ENCODE measurements around the gene KDM1B.

KDM1B gene, protein sequence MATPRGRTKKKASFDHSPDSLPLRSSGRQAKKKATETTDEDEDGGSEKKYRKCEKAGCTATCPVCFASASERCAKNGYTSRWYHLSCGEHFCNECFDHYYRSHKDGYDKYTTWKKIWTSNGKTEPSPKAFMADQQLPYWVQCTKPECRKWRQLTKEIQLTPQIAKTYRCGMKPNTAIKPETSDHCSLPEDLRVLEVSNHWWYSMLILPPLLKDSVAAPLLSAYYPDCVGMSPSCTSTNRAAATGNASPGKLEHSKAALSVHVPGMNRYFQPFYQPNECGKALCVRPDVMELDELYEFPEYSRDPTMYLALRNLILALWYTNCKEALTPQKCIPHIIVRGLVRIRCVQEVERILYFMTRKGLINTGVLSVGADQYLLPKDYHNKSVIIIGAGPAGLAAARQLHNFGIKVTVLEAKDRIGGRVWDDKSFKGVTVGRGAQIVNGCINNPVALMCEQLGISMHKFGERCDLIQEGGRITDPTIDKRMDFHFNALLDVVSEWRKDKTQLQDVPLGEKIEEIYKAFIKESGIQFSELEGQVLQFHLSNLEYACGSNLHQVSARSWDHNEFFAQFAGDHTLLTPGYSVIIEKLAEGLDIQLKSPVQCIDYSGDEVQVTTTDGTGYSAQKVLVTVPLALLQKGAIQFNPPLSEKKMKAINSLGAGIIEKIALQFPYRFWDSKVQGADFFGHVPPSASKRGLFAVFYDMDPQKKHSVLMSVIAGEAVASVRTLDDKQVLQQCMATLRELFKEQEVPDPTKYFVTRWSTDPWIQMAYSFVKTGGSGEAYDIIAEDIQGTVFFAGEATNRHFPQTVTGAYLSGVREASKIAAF

DNA sequence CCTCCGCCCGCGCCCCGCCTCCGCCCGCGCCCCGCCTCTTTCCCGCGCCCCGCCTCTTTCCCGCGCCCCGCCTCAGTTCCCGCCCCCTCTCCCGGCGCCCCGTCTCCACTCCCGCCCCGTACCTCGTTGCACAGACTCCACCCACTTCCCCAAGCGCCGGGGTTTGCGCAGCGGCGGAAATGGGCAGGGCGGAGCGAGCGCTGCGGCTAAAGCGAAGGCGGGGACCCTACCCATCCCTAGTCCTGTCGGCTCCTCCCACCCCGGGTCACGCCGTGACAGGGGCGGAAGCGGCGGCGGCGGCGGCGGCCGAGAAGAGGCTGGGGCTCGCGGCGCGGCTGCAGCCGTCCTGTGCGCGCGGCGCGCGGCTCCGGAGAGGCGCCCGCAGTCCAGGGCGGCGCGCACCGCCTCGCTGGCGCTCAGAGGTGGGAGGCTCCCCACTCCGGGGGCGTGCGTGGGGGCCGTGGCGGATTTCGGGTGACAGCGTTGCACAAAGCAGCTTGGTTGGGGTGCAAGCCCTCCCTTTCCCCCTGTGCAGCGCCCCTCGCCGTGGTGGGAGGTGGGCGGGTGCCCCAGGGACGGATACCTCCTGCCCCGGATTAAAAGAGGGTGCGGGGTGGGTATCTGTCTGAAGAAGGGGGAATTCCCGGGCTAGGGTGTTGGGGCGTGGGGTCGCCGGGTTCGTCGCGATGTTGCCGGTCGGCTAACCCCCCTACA is at the start of gene KDM1B:
KDM1B (plus strand) TSS at position 273 of the 714 bp plus-strand sequence. CDS start 4,474 bp downstream, outside the sequence.
- peak; percentile 87 for DNase-seq

DNA sequence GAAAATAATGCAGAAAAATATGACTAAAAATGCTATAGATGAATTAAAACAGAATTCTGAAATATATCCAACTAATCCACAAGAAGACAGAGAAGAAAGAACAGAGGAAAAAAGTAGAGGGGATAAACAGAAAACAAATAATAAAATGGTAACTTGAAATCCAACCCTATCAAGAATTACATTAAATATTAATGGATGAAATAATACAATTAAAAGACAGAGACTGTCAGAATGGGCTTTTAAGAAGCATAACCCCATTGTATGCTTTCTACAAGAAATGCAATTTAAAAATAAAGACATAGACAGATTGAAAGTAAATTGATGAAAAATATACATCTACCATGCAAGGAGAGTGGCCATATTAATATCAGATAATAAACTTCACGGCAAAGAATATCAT is 48.2 kb upstream of the KDM1B start:
- DNase-seq, result no peak

DNA sequence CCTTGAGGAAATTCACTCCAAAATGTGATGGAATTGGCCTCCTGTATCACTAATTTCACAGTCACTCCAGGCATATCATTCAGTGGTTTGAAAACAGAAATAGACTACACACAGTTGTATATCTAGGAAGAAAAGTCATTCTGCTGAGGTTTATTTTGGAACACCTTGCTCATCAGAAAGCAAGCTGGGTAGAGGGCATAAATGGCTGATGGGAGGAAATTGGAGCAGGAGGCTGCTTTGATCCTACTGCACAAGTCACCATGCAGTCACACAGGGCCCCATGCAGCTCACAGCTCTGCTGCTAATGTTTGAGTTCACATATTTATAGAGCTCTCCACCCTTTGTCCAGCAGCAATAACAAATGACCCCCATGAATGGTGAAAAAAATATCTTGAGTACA is 45.1 kb upstream of the KDM1B start:
- no peak for DNase-seq

DNA sequence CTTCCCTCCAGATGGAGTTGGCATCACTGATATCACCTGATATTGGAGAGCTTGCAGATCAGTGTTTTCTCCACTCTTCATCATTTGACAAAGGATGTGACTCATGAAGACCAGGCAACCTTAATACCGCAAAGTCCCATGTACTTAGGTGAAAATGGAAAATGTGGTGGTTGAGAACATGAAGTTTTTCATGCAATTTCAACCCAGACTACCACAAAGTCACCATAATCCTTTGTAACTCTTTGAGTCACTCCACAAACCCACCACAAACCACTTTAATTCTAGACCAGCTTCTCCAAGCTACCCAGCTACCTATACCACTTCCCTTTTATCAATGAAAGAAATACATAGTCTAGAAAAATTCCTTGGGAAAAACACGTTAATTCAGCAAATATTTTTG is 39.9 kb upstream of the KDM1B start:
- DNase-seq, result no peak

DNA sequence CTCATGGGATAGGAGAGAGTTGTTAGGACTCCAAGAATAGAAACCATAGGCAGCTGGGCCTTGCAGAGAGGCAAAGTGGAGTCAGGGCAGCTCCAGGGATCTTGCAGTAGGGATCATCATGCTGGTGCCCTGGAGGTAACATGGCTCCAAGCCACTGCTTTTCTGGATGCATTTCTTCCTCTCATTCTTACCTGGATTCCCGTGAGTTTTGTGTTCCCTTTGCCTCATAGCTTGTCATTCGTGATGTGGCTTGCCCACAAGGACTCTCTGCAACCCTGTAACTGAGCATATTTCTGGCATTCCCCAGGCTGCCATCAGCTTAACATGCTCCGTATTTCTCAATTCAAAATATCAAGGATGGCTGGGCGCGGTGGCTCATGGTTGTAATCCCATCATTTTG is 38.1 kb upstream of the KDM1B start:
- DNase-seq, result no peak

DNA sequence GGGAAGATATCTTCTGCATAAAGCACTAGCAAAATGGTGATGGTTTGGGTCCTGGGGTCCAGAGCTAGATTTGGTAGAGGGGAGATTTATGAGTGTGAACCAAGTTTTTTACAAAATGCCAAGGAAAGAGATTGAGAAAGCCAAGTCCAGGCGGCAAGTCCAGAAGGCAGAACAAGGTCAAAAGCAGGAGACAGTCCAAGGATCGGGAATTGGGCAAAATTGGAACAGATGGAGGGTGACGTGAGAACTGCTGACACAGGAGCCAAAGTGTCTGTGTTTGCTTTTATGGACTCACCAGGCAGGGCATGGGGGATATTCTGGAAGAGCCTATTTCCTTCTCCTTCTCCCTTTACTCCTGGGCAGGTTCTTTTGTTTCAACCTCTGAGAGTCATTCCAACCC is 36.9 kb upstream of the KDM1B start:
- DNase-seq, result peak; percentile 76

DNA sequence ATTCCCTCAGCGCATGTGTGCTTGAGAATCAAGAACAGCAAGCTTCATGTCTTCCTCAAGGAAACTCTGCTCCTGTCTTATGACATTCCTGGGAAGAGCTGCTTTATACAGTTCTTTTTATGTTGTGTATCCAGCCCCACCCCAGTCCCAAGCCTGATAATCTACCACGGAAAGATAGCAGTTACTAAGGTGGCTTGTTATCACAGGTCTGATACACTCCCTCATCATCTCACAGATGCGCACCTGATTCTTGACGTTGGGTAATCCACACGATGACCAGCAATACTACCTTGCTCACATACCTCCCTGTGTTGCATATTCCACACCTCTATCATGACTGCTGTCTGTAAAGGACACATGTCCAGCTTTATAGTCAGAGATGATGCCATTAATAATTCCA is 36.0 kb upstream of the KDM1B start:
- DNase-seq, result no peak

DNA sequence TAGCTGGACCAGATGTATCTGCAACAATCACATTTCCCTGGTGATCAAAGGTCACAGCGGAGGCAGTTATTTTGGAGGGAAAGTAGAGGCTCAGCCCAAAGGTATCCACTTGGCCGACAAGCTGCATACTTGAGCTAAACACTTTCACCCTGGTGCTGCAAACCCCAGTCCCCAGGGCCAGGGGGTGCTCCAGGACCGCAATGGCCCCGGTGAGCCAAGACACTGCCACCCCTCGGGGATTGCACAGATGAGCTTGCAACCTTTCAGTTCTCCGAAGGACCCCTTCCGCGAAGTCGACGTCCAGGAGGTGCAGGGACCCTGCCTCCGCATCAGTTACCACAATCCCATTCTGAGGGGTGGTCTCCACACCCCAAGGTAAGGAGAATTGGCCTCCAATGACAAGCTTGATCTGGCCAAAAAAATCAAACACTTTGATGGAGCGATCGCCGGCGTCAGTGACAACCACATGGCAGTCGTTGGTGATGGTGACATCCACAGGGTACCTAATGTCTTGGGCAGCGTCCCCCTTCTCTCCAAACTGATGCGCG is 33.6 kb upstream of the KDM1B start:
- no peak for DNase-seq

DNA sequence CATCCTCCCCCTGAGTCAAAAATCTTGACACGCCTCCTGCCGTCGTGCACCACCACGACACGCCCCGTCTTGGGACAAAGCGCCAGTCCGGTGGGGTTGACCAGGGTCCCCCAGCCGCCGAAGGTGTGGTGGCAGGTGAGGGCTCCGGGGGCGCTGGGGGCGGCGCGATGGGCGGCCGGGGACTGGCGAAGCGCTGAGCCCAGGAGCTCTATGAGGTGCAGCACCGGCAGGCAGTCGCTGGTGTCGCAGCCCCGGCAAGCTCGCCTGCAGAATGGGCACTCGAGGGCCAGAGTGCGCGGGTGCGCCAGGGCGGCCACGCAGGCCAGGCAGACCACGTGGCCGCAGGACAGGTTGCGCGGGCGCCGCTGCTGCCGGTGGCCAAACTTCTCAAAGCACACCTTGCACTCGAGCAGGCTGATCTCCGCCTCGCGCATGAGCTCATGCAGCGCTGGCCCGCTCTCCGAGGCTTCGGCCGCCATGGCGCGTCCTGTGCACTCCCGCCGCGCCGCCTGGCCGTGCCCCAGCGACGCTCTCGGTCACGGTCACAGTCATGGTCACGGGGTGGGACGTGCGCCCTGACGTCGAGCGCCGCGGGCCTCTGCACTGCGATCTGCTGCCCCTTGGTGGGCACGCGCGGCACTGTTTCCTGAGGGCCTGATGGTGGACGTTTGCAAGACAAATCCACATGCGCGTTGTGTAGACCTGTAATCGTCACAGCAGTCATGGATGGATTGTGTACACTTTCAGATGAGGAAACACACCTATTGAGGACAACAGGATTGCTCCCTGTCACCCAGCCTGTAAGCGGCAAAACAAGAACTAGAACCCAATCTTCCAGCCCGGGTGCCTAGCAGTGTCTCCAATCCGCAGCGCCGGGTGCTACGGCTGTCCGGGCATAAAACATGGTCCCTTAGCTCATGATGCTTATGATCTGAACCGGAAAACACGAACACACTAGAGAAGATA is 32.8 kb upstream of the KDM1B start, which contains the start of gene NHLRC1:
NHLRC1 (minus strand) TSS at position 550 of the 966 bp plus-strand sequence; CDS start at position 479, 71 bp downstream.
- no peak for DNase-seq

DNA sequence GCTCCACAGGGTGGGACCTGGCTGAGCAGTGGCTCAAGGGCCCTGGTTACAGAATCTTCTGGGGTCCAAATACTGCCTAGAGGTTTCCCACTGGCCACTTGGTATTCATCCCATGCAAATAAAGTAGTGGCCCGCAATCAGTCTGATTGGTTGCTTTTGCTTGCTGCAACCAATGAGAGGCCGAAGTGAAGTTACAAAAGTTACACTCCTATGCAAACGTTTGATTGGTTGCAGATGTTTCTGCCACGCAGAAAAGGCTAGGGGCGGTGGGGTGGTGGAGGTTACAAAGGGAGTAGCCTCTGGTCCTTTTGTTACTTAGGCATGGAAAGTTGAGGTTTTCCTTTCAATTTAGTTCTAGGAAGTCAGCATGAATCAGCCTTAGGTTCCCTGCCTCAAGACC is 29.1 kb upstream of the KDM1B start:
- DNase-seq, result no peak

DNA sequence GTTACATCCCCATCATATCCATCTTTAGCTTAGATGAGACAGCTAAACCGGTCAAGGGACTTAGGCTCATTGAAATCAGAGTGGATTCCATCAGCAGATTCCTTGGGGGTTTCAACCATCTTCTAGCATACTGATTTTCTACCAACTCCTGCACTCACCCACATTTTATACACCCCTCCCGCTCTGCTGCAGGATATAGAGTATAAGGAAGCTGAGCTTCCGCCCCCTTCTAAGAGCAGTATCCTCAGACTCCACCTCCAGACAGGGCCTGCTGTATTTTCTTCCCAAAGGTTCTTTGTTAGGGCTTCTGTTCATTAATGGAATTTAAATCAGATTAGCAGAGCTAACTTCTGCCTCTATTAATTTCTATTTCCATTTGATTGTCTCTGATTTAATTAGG is 22.9 kb upstream of the KDM1B start:
- DNase-seq, result no peak

DNA sequence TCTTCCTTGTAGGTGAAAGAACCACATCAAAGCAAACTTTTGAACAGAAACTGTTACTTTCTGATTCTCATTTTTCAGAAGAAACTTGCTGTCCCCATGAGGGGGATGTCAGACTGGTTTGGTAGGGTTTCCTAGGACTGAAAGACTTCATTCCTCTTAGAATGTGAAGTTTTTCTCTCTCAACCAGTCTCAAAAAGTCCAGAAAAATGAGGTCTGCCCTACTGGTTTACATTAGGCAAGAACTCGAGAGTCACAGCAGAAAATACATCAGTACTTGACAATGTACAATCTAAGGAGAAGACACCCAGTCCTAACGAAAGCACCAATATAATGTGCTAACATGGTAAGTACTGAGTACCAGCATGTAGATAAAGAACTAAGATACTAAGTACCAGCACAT is 20.1 kb upstream of the KDM1B start:
- no peak for DNase-seq

DNA sequence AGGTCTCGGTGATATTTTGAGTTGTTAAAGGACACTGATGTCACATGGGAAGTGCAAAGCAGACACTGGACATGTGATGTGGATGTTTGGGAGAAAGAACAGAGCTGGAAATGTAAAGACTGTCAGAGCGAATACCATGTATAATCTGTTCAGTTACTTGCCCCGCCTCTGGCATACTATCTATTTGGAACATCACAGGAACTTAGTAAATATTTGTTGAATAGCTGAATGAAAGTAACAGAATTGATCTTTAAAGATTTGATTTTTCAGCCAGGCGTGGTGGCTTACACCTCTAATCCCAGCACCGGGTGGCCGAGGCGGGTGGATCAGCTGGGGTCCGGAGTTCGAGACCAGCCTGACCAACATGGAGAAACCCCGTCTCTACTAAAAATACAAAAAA is 19.0 kb upstream of the KDM1B start:
- no peak for DNase-seq

DNA sequence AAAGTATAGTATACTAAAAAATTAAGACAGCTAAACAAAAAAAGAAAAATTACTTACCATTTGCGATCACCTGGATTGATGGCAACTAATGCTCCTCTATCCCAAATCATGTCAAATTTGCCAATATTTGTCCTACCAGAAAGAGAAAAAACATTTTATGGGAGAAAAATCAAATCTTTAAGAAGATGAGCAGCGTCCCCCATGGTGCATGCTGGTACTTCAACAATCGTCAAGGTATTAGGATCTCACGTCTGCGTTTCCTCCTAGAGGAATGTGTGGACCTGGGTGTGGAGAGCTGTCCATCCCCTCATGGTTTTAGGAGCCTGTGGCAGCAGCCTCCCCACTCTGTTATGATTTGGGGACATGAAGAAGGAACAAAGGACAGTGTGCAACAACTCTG is 16.3 kb upstream of the KDM1B start:
- no peak for DNase-seq

DNA sequence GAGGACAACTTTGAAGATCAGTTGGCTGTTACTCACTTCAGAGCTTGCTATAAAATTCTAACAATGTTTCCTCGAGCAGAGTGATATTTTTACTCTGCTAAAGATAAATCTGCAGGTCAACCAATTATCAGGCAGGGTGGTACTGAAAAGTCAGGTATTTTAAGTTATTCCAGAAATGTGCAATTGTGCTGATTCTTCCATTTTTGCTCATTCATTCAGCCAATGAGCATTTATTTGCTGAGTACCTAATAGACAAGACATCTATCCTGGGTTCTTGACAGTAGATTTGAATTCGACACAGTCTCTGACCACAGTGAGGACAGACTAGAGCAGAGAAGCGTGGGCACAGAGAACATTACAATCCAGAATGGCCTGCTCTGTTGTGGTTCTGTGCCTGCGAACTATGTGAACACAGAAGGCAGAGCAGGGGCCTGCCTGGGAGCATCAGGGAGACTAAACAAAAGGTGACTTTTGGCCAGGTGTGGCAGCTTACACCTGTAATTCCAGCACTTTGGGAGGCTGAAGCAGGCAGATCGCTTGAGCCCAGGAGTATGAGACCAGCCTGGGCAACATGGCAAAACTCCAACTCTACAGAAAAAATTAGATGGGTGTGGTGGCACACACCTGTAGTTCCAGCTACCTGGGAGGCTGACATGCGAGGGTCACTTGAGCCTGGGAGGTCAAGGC is 15.1 kb upstream of the KDM1B start:
- no peak for DNase-seq

DNA sequence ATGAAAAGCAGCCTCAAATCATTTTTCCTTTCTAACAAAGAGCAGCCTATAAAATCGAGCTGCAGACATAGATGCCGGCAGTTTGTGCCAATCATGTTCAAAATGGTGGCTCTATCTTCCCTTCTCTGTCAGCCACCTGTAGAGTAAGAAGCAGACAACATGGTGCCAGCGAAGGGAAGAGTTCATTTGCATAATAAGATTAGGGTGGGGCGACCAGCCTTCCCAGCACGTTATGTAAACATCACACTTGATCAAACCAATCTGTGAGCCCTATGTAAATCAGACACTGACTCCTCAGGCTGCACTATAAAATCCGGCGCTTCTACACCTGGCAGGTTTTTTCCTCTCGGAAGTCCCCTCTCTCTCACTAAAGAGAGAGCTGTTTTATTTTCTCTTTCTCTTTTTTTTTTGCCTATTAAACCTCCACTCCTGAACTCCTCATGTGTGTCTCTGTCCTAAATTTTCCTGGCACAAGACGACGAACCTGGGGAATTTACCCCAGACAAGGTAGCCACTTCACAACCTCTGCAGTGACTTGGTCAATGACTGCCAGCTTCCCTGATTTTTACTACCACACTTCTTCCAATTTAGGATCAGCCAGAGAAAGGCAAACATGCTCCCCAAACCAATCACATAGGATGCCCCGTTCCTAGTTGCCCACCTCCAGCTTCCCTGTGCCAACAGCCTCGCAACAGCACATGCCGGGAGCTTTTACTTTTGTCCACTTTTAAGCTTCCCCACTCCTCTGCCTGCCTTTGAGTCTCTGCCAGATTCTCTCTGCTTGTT is 13.2 kb upstream of the KDM1B start:
- DNase-seq, result no peak

DNA sequence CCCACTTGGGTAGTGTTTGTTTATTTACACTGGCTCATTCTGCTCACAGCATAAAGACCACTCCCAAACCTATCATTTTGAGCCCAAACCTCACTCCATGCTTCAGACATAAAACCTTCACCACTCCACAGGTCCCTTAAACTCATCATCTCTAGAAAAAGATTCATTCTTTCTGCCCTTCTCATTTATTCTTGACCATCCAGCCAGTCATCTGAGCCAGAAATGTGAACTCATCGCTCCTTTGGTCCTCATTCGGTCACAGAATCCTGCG is 12.7 kb upstream of the KDM1B start:
- no peak for DNase-seq

DNA sequence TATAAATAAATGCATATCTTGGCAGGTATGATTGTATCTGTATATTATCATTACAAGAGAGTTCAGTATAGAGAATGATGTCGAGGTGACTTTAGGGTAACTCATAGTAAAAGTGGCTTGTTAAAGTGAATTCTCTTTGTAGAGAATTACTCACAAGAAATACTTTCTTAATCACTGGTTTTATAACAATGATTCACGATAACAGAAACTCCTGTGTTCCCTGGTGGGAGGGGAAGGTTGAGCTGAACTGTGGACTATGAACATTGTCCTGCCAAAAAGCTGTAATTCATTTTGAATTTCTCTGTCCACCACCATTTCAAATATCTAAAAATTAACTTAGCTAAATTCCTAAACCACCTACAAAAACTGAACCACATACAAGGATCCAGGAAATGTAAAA is 8.1 kb upstream of the KDM1B start:
- DNase-seq, result no peak

DNA sequence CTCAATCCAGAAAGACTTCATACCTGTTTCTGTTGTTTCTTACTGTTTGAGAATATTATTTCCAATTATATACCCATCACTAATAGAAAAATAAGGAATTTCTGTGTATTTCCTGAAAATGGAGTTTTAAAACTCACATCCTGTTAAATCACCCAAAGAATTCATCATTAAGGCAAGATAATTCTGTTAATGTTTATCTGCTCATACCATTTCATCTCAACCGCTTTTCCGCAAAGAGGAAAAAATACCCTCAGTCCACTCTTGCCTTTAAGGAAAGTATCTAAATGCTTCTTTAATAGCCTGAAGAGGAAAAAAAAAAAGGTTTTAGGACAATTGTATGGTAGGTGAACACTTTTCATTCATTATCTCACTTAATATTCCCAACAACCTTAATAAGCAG is 7.6 kb upstream of the KDM1B start:
- DNase-seq, result no peak

DNA sequence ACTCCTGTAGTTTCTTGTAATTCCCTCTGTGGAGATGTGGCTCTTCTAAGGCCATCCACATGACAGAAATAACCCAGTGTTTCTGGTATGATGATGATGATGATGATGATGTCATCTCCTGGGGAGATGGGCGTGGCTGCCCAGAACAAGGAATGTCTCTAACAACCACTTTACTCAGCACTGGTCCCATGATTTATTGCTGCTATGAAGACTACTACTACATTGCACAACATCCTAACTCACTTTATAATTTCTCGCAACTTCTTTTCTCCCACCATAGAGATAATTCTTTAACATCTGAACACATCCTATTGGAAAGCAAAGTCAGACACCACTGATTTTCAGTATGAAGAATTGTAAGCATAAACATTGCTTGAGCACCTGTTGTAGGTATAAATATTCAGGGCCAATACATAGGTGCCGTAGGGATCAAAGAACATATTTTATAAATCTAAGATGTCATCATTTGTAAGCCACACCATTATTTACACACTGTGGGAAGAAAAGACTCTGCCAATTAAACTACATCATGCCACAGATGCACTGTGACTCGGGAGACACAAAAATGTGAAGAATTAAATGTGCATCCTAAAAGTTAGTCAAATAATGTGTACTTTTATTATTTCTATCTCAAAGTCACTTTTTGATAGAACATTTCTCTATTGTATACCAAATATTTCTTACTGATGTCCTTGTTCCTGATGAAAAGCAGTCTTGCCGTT is 6.8 kb upstream of the KDM1B start:
- no peak for DNase-seq
